HepG2 (cell line): ENCODE results near the gene TGM2. TPM values are rescaled to one million over a fixed set of nuclear protein-coding genes. Genes with fewer than 3 reads are reported as not detected.

Experiments
- ARID4A ChIP-seq: sonication (generic); formaldehyde crosslinking; IDR thresholded peaks from 2 replicates; pipeline ENCODE4 v1.5.0; 2020; ENCODE audit warnings: mild to moderate bottlenecking, missing genetic modification reagents, borderline replicate concordance
- ATF1 ChIP-seq: IDR thresholded peaks from 2 replicates; pipeline ENCODE4 v1.6.1; 2016; ENCODE audit warnings: mild to moderate bottlenecking, control low read depth
- JUNB ChIP-seq: sonication (generic); formaldehyde crosslinking; IDR thresholded peaks from 2 replicates; pipeline ENCODE4 v1.8.0; 2022; ENCODE audit warnings: missing genetic modification reagents, mild to moderate bottlenecking, borderline replicate concordance
- KDM1A ChIP-seq: IDR thresholded peaks from 2 replicates; pipeline ENCODE4 v1.6.1; 2016; ENCODE audit warnings: missing compliant biosample characterization
- PLRG1 ChIP-seq: fragments of 450-650 bp; conservative IDR thresholded peaks from 2 replicates; pipeline ENCODE4 v1.6.1; 2016
- SALL1 ChIP-seq: sonication (generic); formaldehyde crosslinking; IDR thresholded peaks from 2 replicates; pipeline ENCODE4 v1.8.0; 2022; ENCODE audit warnings: mild to moderate bottlenecking, missing genetic modification reagents
- SKIL ChIP-seq: sonication (generic); formaldehyde crosslinking; IDR thresholded peaks from 2 replicates; pipeline ENCODE4 v1.8.0; 2022; ENCODE audit warnings: missing genetic modification reagents, mild to moderate bottlenecking, moderate library complexity, borderline replicate concordance
- SP5 ChIP-seq: IDR thresholded peaks from 2 replicates; pipeline ENCODE4 v1.6.1; 2016; ENCODE audit warnings: low read depth, borderline replicate concordance
- SRF ChIP-seq: IDR thresholded peaks from 2 replicates; pipeline ENCODE4 v1.6.1; 2011; ENCODE audit warnings: mild to moderate bottlenecking, low read depth, low read length, moderate library complexity
- THAP9 ChIP-seq: sonication (generic); formaldehyde crosslinking; IDR thresholded peaks from 2 replicates; pipeline ENCODE4; 2020; ENCODE audit warnings: missing genetic modification reagents, mild to moderate bottlenecking, borderline replicate concordance
- TIGD3 ChIP-seq: sonication (generic); formaldehyde crosslinking; IDR thresholded peaks from 2 replicates; pipeline ENCODE4 v1.5.1; 2020; ENCODE audit warnings: mild to moderate bottlenecking, missing genetic modification reagents, borderline replicate concordance
- ZMYM3 ChIP-seq: sonication (generic); formaldehyde crosslinking; IDR thresholded peaks from 2 replicates; pipeline ENCODE4 v1.5.1; 2020; ENCODE audit warnings: mild to moderate bottlenecking, missing genetic modification reagents
- ZNF704 ChIP-seq: sonication (generic); formaldehyde crosslinking; IDR thresholded peaks from 2 replicates; pipeline ENCODE4 v1.8.1; 2023; ENCODE audit warnings: mild to moderate bottlenecking, inconsistent platforms, moderate library complexity, missing genetic modification reagents, borderline replicate concordance
- ZSCAN20 ChIP-seq: sonication (generic); formaldehyde crosslinking; IDR thresholded peaks from 2 replicates; pipeline ENCODE4 v1.4.0; 2020; ENCODE audit warnings: missing genetic modification reagents, mild to moderate bottlenecking, borderline replicate concordance
- polyA plus RNA-seq, 8 experiments: library from polyadenylated mRNA; depleted of rRNA in 3 of 8; stranded (reverse) in 7 of 8; unstranded in 1 of 8; fragments of >200 nt; fragmentation: Illumina TruSeq in 4 of 8; extraction: Trizol in 4 of 8; gene quantifications; 2 replicates each; pipeline versions ENCODE4 v1.2.1 to v1.2.3, GENCODE V29; 2011 to 2016; ENCODE audit warnings: low read depth in 4 of 8, missing spikeins in 1 of 8, mixed read lengths in 1 of 8; ENCODE audit not compliant: insufficient read depth in 1 of 8
- total RNA-seq, 5 experiments: library from RNA; depleted of rRNA; stranded (reverse); fragments of >200 nt; fragmentation: Illumina TruSeq; extraction: Trizol; gene quantifications; 2 replicates each; pipeline ENCODE4 v1.2.3, GENCODE V29; 2016; ENCODE audit warnings: low read depth in 1 of 5

The TGM2 gene
- total and polyA plus RNA-seq, 2 of the 13 experiments (the other 11 are each of a cell fraction or from before 2014, with no cell fraction given) = 4.2 to 46.4 TPM

- TF ChIP-seq ARID4A (CRISPR knock-in tag) (no peak; the same call in 1 of the 2 replicates), ZMYM3 (peak; percentile 89), THAP9 (CRISPR knock-in tag) (no peak; the same call in 1 of the 2 replicates), SKIL (CRISPR knock-in tag) (peak; percentile 54; the same call in 1 of the 2 replicates), SRF (no peak), PLRG1 (no peak), KDM1A (CRISPR knock-in tag) (peak; percentile 8; the same call in 1 of the 2 replicates), TIGD3 (CRISPR knock-in tag) (no peak), ZNF704 (CRISPR knock-in tag) (peak; percentile 40), JUNB (CRISPR knock-in tag) (0 out of 2 replicates have a peak, but pooled peaks have one; percentile 59), SP5 (peak; percentile 68; the same call in 1 of the 2 replicates), SALL1 (CRISPR knock-in tag) (peak; percentile 80), ZSCAN20 (CRISPR knock-in tag) (no peak), ATF1 (CRISPR knock-in tag) (no peak)
Measured at GRCh38 chr20:38143646-38144554, 21.2 kb downstream of the TGM2 start (continued).
